Endodermal cell (in vitro differentiated cells): ENCODE measurements around the gene DENND1C. TPM values are rescaled to one million over a fixed set of nuclear protein-coding genes. Genes with fewer than 3 reads are reported as not detected.

ENCODE experiments used
- DNase-seq: peaks from one replicate; pipeline ENCODE4 v3.0.0-alpha.2; 2017
- H3K27ac ChIP-seq: 2 replicates; pipeline ENCODE4 v1.5.1; 2013; ENCODE audit warnings: mild to moderate bottlenecking, low read depth, low read length, moderate library complexity
- H3K27me3 ChIP-seq: 2 replicates; pipeline ENCODE4 v1.6.1; 2013; ENCODE audit warnings: mild to moderate bottlenecking, low read length, moderate library complexity; ENCODE audit not compliant: insufficient read depth, control insufficient read depth, poor library complexity, severe bottlenecking
- H3K36me3 ChIP-seq: 2 replicates; pipeline ENCODE4 v1.7.0; 2013; ENCODE audit warnings: mild to moderate bottlenecking, low read length, moderate library complexity; ENCODE audit not compliant: control insufficient read depth, insufficient read depth
- H3K4me1 ChIP-seq: one replicate; pipeline ENCODE4 v1.7.0; 2013; ENCODE audit warnings: low read length; ENCODE audit not compliant: control insufficient read depth, insufficient read depth
- H3K4me3 ChIP-seq: 2 replicates; pipeline ENCODE4 v1.5.1; 2013; ENCODE audit warnings: mild to moderate bottlenecking, low read length, moderate library complexity
- H3K9ac ChIP-seq: 2 replicates; pipeline ENCODE4 v1.6.1; 2013; ENCODE audit warnings: mild to moderate bottlenecking, low read length, moderate library complexity; ENCODE audit not compliant: poor library complexity, severe bottlenecking; ENCODE audit errors: extremely low read depth
- H3K9me3 ChIP-seq: 2 replicates; pipeline ENCODE4 v1.6.1; 2013; ENCODE audit warnings: mild to moderate bottlenecking, low read length, moderate library complexity; ENCODE audit not compliant: control insufficient read depth
- H3K27ac Mint-ChIP-seq: 2 replicates; pipeline ENCODE4 v1.8.0; 2020; ENCODE audit warnings: mixed read lengths
- H3K27me3 Mint-ChIP-seq: 2 replicates; pipeline ENCODE4 v1.8.0; 2021; ENCODE audit warnings: mild to moderate bottlenecking, mixed read lengths; ENCODE audit not compliant: insufficient read depth
- H3K36me3 Mint-ChIP-seq: 2 replicates; pipeline ENCODE4 v1.8.0; 2020; ENCODE audit warnings: low read depth, mixed read lengths
- H3K4me1 Mint-ChIP-seq: 2 replicates; pipeline ENCODE4 v1.8.0; 2020; ENCODE audit warnings: mixed read lengths
- H3K4me3 Mint-ChIP-seq: 2 replicates; pipeline ENCODE4 v1.8.0; 2020; ENCODE audit warnings: mild to moderate bottlenecking, moderate library complexity, mixed read lengths
- H3K9me3 Mint-ChIP-seq: 2 replicates; pipeline ENCODE4 v1.8.0; 2020; ENCODE audit warnings: mild to moderate bottlenecking, mixed read lengths
- CTCF ChIP-seq: fragments of 200-600 bp; sonication (generic); conservative IDR thresholded peaks from 2 replicates; pipeline ENCODE4 v1.5.0; 2021; ENCODE audit warnings: antibody characterized with exemption, mild to moderate bottlenecking
- WGBS, 2 experiments: methylation state at CpG; one replicate each; pipeline versions ENCODE4 v1.1.5 to v1.1.7; 2013; ENCODE audit warnings: missing lambda C conversion rate in 2 of 2, mixed read lengths in 1 of 2; ENCODE audit not compliant: insufficient coverage in 1 of 2, insufficient read length in 1 of 2; 5-methylcytosine and 5-hydroxymethylcytosine counted together
- total RNA-seq, 2 donors: library from RNA; stranded (reverse); fragmentation: NEBNext Ultra II Directional in 1 of 2; extraction: Animal tissue kit (Norgen Biotek cat#: 25700) in 1 of 2; gene quantifications; 2 replicates in 1 of 2; 3 replicates in 1 of 2; pipeline ENCODE4 v1.2.1, GENCODE V29; 2021

DENND1C gene
- total RNA-seq, 2 donors from 2014 or later: 1.7 to 2.1 TPM

DNA sequence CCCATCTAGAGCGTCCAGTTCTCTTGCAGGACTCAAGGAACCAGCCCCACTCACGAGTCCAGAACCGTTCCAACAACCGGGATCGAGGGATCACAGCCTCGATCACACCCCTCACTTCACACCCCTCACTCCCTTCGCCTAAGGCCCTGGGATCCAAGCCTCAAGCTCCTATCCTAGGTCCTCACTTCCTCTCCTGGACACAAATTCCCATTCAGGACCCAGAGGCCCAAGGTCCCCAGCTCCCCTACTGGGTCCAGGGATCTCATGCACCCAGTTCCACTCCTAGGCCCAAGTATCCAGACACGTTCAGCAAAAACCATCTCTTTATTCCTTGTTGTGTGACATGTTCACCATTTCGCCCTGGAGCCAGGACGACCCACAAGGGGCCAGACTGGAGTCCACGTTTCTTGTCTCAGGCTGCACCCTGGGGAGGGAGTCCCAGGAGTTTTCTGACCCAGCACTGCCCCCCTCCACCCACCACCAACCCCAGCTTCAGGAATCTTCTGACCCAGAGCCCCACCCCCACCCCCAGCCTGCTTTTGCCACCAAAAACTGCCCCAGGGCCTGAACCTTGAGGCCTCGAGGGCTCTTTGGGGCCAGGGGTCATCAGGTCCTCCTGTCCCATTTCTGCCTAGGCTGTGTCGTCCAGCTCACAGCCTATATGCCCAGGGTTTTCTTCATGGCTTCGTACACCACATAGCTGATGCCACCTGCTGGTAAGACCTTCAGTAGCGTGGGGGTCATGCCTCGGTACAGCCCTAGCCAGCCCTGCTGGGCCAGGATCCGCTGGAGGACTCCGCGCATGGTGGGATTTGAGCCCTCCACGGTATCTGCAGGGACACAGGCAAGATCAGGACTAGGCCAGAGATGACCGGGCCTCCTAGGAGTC is 55.6 kb downstream of the DENND1C start:
- Mint-ChIP-seq H3K9me3 (peaks cover 11% of the 10 kb centered on the region), H3K36me3 (peaks cover 24% of the 10 kb centered on the region), H3K4me1 (peaks cover 16% of the 10 kb centered on the region), H3K27me3 (peaks cover 21% of the 10 kb centered on the region), H3K4me3 (no peak overlapping the region), H3K27ac (peak overlapping the region; percentile 75)
- no peak overlapping the region for H3K4me3 ChIP-seq
- H3K27ac ChIP-seq: peak overlapping the region; percentile 62
- peak; percentile 36 for TF ChIP-seq CTCF
- no peak overlapping the region for H3K9ac ChIP-seq
- H3K36me3 ChIP-seq: peaks cover 22% of the 10 kb centered on the region
- no peak for DNase-seq
- 95 to 100% methylated on average over 5 to 21 of the region's 21 CpGs for WGBS, 2 experiments
- no peaks in the 10 kb centered on the region for H3K4me1 ChIP-seq
- H3K27me3 ChIP-seq: peaks cover 7% of the 10 kb centered on the region
- peaks cover 6% of the 10 kb centered on the region for H3K9me3 ChIP-seq

GRCh38 chr19:6424939-6425731 is 56.5 kb downstream of the DENND1C start:
- no peak for TF ChIP-seq CTCF
- Mint-ChIP-seq H3K27me3 (peaks cover 14% of the 10 kb centered on the region), H3K4me3 (peak overlapping the region; percentile 89), H3K36me3 (peaks cover 32% of the 10 kb centered on the region), H3K4me1 (peaks cover 16% of the 10 kb centered on the region), H3K9me3 (peaks cover 11% of the 10 kb centered on the region), H3K27ac (peak overlapping the region; percentile 75)
- H3K27ac ChIP-seq: peak overlapping the region; percentile 62
- peaks cover 31% of the 10 kb centered on the region for H3K36me3 ChIP-seq
- H3K9me3 ChIP-seq: peaks cover 6% of the 10 kb centered on the region
- H3K9ac ChIP-seq: no peak overlapping the region
- 13 to 15% methylated on average over 26 to 43 of the region's 43 CpGs for WGBS, 2 experiments
- no peaks in the 10 kb centered on the region for H3K4me1 ChIP-seq
- no peak overlapping the region for H3K4me3 ChIP-seq
- H3K27me3 ChIP-seq: peaks cover 7% of the 10 kb centered on the region
- peak; percentile 100 for DNase-seq

- Mint-ChIP-seq H3K4me3 (peak within 1 kb of the TSS; percentile 89), H3K27ac (peak within 1 kb of the TSS; percentile 91), H3K4me1 (peaks cover 16% of the 10 kb centered on the region), H3K9me3 (peaks cover 11% of the 10 kb centered on the region), H3K27me3 (peaks cover 6% of the 10 kb centered on the region), H3K36me3 (peaks cover 40% of the 10 kb centered on the region)
- TF ChIP-seq CTCF: no peak
- Histone ChIP-seq H3K27me3 (peaks cover 3% of the 10 kb centered on the region), H3K9ac (peak within 1 kb of the TSS; percentile 87), H3K4me1 (no peaks in the 10 kb centered on the region), H3K27ac (peak within 1 kb of the TSS; percentile 62), H3K36me3 (peaks cover 38% of the 10 kb centered on the region), H3K4me3 (peak within 1 kb of the TSS; percentile 93), H3K9me3 (peaks cover 6% of the 10 kb centered on the region)
- DNase-seq: no peak
- 0% methylated on average over 14 to 104 of the region's 114 CpGs for WGBS, 2 experiments
Measured at GRCh38 chr19:6424195-6424938, 57.2 kb downstream of the DENND1C start, which contains the start of gene KHSRP. TSS of gene KHSRP (minus strand) at chr19:6424811. CDS start at chr19:6424701, 110 bp downstream.
